HG03175 (cell line): Measurements from ENCODE around the gene GPX5.

Experiments used
- ATAC-seq: cut with Tn5 transposase; IDR thresholded peaks from one replicate; pipeline ENCODE4 v1.9.1; 2021; ENCODE audit warnings: mild to moderate bottlenecking, moderate library complexity; ENCODE audit not compliant: unreplicated experiment

Gene GPX5

GRCh38 chr6:28553384-28553985, 27.8 kb downstream of the GPX5 start:
- ATAC-seq, result no peak

- no peak for ATAC-seq
These were observed 28.6 kb downstream of the GPX5 start for GRCh38 chr6:28553986-28554881.

- ATAC-seq, result no peak
These were observed 29.5 kb downstream of the GPX5 start for GRCh38 chr6:28555136-28555535.

- ATAC-seq, result no peak
These were observed 32.9 kb downstream of the GPX5 start for GRCh38 chr6:28558629-28559028.

GRCh38 chr6:28563430-28564095, 37.9 kb downstream of the GPX5 start:
- ATAC-seq, result no peak

GRCh38 chr6:28565823-28566526, 40.3 kb downstream of the GPX5 start:
- ATAC-seq, result no peak

GRCh38 chr6:28566527-28567252, 41.0 kb downstream of the GPX5 start:
- ATAC-seq, result no peak

- ATAC-seq, result no peak
These were observed 41.8 kb downstream of the GPX5 start for GRCh38 chr6:28567506-28567905.

GRCh38 chr6:28568515-28569108, 42.9 kb downstream of the GPX5 start:
- no peak for ATAC-seq

GRCh38 chr6:28569748-28570147, 44.1 kb downstream of the GPX5 start:
- no peak for ATAC-seq

GRCh38 chr6:28580475-28580874, 54.8 kb downstream of the GPX5 start:
- ATAC-seq, result no peak

GRCh38 chr6:28583463-28583862, 57.8 kb downstream of the GPX5 start:
- ATAC-seq, result no peak
